GM21515 (cell line): ENCODE results near the gene USP2.

Experiments used
- ATAC-seq: cut with Tn5 transposase; IDR thresholded peaks from one replicate; pipeline ENCODE4 v1.9.1; 2021; ENCODE audit not compliant: unreplicated experiment

USP2 gene

DNA sequence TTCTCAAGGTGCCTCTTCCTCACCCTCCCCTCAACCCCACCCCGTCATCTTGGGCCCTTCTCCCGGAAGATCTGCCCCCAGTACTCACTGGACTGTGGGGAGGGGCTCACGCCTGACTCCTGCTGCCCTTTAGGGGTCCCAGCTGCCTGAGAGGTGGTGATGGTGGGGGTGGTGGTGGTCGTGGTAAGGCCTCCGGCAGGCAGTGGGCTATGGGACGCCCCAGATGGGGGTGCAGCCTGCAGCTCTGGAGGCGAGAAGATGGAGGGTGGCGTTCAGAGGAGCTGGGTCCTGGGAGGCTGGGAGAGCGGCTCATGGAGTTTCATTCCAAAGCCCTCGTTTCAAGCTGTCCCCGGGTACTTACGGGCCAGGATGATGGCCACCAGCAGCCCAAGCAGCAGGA is 35.8 kb downstream of the USP2 start:
- ATAC-seq = no peak

DNA sequence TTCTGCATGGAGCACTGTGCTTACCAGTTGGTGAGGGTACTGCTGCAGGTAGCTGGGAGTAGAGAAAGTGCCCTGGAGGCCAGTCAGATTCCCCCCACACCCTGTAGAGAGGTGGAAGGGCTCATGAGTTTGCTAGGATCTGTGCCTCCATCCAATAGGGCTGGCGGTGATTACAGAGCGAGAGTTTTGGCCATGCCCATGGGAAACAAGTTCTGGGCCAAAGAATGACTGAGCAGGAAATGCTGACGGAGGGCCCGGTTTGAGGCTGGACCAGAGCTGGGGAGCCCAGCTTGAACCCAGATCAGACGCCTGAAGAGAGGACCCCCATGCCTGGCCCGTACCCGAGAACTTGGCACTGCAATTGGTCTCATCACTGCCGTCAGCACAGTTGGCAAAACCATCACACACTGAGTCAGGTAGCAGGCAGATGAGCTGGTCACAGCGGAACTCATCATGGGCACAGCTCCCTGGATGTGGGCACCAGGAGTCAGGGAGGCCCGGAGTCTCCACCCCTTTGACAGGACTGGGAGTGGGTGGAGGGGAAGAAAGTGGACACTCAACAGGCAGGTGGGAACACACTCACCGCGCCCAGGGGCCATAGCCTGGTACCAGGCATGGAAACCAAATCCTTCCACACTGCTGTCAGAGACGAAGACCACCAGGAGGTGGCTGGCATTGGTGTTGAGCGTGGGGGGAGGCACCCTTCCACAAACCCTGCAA is 37.0 kb downstream of the USP2 start:
- no peak for ATAC-seq

DNA sequence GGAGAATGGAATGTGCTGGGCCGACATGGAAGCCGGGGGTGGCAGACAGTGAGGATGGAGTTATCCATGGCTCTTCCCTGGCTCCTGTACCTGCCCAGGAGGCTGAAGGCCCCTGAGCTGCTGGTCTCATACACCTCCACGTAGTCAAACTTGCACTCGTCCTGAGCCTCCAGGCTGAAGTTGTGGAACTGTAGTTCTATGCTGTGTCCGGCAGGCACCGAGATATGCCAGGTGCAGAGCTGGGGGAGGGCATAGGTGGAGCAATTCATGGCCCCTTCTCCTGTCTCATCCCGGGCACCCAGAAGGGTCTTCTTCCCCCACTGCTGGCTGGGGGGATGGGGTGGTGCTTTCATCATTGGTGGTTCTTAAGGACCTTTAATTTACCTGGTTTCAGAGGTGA is 37.8 kb downstream of the USP2 start:
- no peak for ATAC-seq

DNA sequence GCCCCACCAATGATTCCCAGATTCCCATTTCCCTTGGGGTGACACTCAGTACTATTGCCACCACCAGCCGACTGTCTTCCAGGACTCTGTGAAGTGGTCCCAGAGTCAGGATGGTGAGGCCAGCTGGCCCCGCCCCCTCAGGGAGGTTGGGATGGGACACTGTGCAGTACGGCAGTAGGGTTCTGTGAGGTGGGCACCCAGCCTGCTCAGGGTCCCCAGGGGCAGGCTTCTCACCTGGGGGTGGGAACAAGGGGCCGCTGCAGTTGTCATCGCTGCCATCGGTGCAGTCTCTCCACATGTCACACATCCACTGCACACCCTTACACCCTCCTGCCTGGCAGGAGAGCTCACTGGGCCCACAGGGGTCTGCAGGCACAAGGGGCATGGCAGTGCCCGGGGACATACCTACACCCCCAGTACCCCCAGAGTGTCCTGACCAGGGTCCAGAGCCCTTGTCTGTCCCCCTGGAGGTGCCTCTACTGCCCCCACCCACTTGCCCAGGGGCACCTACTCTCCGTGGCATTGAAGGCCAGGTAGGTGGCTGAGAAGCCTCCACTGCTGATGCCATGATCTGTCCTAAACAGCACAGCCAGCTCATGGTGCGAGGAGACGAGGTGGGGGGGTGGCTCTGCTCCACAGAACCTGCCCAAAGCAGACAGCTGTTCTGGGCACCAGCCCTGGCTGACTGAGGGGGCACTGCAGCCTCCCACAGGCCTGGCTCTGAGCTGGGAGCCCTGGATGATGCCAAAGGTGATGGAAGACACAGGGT is 38.9 kb downstream of the USP2 start:
- no peak for ATAC-seq

DNA sequence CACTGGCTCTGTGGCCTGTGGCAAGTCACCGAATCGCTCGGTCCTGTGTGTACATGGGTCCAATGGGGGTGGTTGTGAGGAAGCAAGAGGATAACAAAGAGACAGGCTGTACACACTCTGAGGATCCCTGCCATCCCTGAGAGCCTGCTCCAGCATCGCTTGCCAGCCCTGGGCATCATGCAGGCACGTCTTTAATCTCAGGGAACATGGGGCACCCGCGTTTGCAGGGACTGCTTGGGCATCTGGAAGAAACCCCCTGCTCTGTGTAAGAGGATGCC is 39.5 kb downstream of the USP2 start:
- no peak for ATAC-seq

DNA sequence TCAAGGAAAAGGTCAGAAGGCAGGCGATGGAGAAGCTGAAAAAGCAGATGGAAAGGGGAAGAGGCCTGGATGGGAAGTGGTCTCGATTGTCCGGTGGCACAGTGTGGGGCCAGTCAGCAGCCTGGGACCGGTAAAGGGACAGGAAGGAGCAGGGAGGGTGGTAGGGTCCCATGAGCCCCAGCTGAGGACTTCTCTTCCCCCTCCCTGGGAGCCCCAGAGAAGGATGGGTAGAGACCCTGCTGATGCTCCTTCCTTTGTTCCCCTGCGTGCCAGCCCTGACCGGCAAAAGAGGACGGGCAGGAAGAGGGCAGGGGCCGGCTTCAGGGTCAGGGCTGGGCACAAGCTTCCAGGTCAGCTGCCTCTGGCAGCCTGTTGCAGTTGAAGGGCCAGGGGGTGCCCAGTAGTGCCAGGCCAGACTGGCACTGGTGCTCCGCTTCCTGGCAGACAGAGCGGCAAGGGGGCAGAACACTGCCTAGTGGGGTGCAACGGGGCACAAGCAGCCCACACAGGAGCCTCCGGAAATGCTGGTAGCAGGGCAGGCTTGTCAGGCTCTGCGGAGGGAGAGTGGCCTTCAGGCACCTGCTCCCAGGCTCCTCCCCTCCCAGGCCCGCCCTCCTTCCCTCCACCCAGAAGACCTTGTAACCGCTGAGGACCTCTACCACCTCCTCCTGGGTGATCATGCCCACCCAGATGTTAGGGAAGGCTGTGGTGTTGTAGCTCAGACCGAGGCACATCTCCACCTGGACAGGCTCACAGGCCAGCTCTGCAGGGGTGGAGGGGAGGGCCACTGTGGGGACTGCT is 40.1 kb downstream of the USP2 start:
- no peak for ATAC-seq

DNA sequence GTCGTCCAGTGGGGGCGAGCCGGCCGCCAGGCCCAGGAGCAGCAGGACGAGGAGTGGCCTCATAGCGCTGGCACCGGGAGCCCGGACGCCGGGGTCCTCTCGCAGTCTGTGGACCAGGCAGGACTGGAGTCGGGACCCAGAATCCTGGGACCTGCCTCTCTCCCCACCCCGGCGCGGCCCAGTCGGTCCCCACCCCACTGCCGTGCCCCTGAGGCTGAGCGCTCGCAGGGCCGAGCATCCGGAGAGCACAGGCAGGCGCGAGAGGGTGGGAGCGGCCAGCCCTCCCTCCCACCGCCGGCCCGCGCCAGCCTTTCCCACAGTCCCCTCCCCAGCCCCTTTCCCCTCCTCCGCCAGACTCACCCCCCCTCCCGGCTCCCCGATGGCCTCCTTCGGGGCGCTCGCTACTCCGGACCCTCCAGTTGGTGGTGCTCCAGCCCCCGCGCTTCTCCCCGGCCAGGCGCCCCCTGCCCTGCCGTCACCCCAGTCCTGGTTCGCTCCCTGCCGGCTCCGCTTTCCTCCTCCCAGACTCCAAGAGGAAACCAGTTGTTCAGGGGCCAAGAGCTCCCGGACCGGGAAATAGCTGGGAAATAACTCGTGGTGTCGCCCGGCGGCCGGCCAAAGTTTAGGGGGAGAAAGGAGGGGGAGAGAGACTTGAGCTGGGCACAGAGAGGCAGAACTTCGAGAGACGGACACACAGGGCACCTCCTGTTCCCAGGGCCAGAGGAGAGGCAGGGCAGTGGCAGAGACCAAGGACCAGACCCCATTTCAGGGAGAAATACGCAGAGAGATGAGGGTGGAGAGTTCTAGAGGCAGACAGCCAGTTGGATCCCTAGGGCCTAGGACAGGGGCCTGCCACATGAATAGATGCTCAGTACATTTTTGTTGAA is 40.9 kb downstream of the USP2 start, which contains the start of gene C1QTNF5:
Gene C1QTNF5, minus strand, starts transcription at position 549 of the 887 bp plus-strand sequence. Its CDS starts 486 bp downstream, at position 63.
- no peak for ATAC-seq

DNA sequence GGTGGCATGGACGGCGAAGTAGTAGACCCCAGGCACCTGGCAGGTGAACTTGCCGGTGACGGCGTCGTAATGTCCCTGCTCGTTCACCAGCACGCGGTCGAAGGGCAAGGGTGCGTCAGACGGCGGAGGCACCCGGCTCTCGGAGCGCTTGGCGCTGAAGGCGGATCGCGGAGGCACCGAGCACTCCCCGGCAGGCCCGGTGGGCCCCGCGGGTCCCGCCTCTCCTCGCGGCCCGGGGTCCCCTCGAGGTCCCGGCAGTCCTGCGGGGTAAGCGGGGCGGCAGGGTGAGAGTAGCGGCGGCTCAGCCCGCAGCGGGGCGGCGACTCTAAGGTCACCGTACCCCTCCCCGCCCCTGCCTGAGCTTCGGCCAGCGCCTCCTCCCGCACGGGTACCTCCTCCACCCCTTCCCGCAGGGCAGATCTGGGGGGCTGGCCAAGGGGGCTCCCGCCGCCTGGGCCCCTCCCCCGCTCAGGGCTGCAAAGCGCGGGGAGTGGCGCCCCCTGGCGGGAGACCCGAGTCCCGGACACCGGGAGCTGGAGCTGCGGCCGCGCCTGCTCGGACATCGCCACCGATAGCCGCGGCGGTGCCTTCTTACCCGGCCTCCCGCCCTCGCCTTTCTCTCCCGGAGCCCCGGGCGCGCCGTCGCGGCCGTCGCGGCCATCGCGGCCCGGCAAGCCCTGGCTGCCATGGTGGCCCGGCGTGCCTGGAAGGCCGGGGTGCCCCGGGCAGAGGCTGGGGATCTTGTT is 41.7 kb downstream of the USP2 start:
- ATAC-seq = no peak

DNA sequence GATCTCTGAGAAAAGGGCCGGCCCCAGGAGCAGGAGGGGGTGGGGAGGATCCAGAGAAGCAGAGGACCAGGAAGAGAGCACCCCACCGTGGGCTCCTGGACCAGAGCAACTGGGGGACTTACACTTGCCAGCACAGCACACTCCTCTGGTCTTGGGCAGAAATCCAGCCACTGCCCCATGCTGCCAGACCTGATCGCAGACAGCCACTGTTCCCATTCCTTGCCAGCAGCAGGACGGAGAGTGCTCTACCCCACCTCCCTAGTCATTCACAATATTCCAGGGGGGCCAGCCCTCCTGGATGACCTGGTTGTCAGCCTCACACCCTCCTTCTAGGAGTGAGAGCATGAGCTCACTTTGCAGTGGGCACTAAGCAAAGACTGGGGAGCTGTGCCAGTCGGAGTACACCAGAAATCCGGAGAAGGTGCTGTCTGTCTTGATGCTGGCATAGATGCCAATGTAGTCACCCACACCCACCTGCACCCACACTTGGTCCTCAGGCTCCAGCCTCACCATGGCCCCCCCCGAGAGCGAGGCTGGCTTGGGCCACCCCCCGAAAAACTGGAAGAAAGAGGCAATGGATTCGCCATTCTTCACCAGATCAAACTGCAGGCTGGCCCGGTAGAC is 42.4 kb downstream of the USP2 start:
- ATAC-seq = no peak

DNA sequence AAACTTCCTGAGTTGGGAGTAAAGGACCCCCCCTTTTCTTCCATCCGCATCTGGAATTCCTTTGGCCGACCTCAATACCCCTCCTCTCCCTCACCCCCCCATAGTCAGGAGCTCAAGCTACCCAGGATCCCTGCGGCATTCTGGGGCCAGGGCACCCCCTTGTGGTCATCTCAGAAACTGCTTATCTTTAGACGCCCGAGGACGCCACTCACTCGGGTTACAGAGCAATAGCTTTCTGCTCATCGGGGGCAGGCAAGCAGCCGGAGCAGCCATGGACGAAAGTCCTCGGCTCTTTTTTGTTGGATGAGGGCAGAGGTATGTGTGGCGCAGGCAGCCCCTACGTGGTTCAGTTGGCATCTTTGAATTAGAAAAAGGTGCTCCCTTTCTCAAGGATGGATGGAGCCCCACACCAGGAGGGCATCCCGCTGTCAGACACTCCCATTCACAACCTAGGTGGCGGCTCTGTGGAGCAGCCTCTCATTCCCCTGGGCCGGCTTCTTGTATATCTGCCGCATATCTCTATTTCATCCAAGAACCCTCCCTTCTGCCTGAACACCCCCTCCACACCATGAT is 43.1 kb downstream of the USP2 start:
- ATAC-seq = no peak

DNA sequence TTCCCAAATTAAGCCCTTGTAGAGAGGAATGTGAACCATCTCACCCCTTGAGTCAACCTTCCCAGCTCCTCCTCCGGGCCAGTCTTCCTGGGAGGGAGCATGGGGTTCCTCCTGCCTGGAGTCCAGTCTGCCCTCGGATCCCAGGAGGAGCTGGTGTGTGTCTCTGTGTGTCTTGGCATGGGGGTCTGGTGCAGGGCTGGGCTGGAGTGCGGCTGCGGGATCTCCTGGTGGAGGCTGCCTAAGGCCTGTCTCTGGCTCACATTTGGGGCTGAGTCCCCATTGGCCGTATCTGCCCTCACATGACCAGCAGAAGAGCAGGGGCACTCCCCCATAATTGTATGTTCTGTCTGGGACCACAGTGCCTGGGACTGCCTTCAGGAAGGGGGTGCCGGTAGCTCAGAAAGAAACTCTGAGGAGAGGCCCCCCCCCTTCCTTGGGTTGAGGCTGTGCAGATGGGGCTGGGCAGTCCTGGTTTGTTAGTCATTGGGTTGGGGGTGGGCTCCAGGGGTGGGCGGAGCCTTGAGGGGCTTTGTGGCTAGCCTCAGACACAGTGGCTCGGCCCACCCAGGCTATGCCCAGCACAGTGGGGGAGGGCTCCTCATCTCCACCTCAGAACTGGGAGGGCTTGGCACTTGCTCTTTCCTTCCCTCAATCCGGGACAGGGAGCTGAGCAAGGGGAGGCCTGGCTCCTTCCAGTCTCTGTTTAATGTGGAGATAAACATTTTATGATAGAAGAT is 43.7 kb downstream of the USP2 start:
- no peak for ATAC-seq

DNA sequence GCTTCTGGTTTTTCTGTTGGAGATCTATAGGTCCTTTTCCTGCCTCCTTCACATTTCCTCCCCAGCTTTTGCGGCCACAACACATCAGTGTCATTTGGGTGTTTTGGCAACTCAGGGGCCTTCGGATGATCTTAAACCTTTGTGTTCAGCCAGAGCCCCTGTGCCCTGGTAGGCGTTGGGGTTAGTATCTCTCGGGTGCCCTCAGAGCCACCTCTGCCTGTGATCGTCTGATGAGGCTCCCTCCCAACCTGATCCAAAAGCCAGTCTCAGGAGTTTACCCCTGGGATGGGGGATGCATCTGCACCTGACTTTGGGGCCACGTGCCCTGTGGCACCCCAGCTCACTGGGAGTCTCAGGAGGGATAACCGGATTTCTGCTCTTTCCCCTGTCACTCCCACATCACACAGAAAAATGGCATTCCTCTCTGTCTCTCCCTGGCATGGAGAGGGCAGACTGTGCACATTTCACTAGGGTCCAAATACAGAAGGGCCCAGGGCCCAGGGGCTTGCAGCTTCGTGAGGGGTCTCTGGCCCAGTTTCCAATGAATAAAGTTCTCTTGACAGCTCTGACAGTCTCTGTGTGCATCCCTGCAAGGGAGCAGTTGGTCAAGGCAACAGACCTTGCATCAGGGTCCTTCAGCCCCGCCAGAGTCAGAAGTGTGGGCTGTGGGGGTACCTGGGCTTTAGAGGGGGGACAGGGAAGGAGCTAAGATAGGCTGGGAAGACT is 44.6 kb downstream of the USP2 start:
- ATAC-seq = no peak

DNA sequence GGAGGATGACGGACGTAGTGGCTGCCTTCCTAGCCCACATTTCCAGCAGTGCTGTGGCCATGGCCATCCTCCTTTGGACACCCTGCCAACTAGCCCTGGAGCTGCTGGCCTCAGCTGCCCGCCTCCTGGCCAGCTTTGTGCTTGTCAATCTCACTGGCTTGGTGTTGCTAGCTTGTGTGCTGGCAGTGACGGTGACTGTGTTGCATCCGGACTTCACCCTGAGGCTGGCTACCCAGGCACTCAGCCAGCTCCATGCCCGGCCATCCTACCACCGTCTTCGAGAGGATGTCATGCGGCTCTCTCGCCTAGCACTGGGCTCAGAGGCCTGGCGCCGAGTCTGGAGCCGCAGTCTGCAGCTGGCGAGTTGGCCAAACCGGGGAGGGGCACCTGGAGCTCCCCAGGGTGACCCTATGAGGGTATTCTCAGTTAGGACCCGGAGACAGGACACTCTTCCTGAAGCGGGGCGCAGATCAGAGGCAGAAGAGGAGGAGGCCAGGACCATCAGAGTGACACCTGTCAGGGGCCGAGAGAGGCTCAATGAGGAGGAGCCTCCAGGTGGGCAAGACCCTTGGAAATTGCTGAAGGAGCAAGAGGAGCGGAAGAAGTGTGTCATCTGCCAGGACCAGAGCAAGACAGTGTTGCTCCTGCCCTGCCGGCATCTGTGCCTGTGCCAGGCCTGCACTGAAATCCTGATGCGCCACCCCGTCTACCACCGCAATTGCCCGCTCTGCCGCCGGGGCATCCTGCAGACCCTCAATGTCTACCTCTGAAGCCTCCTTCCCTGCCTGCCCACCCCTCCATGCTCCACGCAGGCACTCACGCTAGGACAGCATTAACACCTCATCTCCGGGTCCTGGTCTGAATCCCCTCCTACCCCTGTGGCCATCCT is 45.6 kb downstream of the USP2 start:
- ATAC-seq = no peak

DNA sequence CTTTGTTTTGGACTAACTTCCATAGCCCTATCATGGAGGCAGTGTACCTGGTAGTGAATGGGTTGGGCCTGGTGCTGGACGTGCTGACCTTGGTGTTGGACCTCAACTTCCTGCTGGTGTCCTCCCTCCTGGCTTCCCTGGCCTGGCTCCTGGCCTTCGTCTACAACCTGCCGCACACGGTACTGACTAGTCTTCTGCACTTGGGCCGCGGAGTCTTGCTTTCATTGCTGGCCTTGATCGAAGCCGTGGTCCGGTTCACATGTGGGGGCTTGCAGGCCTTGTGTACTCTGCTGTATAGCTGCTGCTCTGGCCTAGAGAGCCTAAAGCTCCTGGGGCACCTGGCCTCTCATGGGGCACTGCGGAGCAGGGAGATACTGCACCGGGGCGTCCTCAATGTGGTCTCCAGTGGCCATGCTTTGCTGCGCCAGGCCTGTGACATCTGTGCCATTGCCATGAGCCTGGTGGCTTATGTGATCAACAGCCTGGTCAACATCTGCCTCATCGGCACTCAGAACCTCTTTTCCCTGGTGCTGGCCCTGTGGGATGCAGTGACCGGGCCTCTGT is 46.3 kb downstream of the USP2 start:
- no peak for ATAC-seq

DNA sequence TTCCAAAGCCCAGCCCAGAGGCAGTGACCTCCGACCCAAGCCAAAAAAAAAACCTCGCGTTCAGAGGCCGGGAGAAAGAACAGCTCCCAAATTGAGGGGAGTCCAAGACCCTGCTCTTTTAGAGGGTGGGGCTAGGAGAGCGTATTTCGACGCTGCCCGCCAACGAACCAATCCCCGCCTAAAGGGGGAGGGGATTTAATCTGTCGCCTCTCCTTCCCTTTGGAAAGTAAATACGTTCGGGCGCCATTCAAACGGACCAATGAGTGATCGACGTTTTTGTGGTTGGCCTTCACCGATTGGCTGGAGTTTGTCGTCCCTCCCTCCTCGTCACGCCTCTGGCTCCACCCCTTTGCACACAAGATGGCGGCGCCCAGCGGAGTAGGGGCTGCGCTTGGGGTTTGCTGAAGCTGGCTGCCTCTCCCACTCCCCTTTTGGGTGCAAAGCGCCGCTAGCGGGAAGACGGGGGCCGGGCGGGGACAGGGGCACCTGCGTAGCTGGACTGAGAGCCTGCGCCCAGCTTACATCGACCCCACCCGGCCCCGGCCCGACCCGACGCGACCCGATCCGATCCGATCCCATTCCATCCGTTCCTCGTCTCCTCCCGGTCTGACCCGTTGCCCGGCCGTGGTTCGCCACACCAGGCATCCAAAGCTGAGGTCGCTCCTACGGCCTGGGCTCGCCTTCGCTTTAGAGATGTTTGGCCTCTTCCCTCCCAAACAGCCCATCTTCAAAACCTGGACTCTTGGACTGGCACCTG is 47.1 kb downstream of the USP2 start, which contains the start of gene RNF26:
Gene RNF26, plus strand, starts transcription at position 354 of the 757 bp plus-strand sequence. CDS start 596 bp downstream, outside the sequence.
- ATAC-seq = peak; percentile 92
